ENCODE results near the gene ELMO1. TPM values are rescaled to one million over a fixed set of nuclear protein-coding genes. Genes with fewer than 3 reads are reported as not detected.

Gene ELMO1
- total and polyA plus RNA-seq, 10 of the 15 experiments (the other 5 are each of a cell fraction or from before 2014, with no cell fraction given), result 22.6 to 85.9 (median 56.6) TPM

DNA sequence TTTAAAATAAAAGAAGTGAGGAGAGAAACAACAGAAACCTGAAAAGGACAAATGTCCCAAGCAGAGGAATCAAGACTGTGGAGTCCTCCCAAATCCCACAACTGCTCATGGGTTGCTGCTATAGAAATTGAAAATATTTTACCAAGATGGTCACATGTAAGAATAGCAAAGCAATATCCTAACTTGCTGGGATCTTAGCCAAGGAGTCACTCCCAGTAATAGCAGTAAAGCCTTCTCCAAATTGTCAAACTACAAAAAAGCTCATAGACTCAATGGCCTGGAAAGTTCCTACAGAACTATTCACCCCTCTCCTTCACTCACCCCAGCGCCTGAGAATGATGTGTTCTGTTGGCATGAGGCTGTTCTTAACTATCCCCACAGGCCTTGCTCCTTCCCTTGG lies 186.5 kb downstream of the ELMO1 start:
- 95% methylated on average over 1 of the region's 1 CpG for WGBS (ENCODE audit: insufficient coverage, insufficient replicate concordance, low lambda C conversion rate, missing lambda C conversion rate)
- H3K27me3 ChIP-seq (replicated peaks in 1 of 2; ENCODE audit: control insufficient read depth in 2 of 2, insufficient read depth in 2 of 2, low read length in 1 of 2), result no peaks in the 10 kb centered on the region
- ChIA-PET RAD21 (ENCODE audit: unreplicated experiment) (no interaction called here), POLR2A (interaction anchor here (1.4 kb wide), 1 partner anchor 26 kb away, joined by 3 read pairs; no protein-coding TSS in a partner anchor), CTCF (interaction anchor here (1.3 kb wide), 1 partner anchor 90 kb away, joined by 3 read pairs; no protein-coding TSS in a partner anchor), SMC1A (ENCODE audit: uncharacterized antibody, unreplicated experiment) (no interaction called here)
- in situ Hi-C loops (cut with MboI), result no loop called here
- no TSS peak for BruUV-seq (replicated peaks)
- FAIRE-seq, result no peak
- peaks cover 6% of the 10 kb centered on the region; the same call in 1 of the 2 replicates for H3K4me1 ChIP-seq (ENCODE audit: control insufficient read depth, insufficient read depth, low read length)
- no peak overlapping the region for H3K4me2 ChIP-seq (ENCODE audit: control insufficient read depth, insufficient read depth)
- TF ChIP-seq, protein P1, sequence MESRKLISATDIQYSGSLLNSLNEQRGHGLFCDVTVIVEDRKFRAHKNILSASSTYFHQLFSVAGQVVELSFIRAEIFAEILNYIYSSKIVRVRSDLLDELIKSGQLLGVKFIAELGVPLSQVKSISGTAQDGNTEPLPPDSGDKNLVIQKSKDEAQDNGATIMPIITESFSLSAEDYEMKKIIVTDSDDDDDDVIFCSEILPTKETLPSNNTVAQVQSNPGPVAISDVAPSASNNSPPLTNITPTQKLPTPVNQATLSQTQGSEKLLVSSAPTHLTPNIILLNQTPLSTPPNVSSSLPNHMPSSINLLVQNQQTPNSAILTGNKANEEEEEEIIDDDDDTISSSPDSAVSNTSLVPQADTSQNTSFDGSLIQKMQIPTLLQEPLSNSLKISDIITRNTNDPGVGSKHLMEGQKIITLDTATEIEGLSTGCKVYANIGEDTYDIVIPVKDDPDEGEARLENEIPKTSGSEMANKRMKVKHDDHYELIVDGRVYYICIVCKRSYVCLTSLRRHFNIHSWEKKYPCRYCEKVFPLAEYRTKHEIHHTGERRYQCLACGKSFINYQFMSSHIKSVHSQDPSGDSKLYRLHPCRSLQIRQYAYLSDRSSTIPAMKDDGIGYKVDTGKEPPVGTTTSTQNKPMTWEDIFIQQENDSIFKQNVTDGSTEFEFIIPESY (IDR thresholded peaks at IDR 0.05), result no peak
- TF ChIP-seq, protein P2, sequence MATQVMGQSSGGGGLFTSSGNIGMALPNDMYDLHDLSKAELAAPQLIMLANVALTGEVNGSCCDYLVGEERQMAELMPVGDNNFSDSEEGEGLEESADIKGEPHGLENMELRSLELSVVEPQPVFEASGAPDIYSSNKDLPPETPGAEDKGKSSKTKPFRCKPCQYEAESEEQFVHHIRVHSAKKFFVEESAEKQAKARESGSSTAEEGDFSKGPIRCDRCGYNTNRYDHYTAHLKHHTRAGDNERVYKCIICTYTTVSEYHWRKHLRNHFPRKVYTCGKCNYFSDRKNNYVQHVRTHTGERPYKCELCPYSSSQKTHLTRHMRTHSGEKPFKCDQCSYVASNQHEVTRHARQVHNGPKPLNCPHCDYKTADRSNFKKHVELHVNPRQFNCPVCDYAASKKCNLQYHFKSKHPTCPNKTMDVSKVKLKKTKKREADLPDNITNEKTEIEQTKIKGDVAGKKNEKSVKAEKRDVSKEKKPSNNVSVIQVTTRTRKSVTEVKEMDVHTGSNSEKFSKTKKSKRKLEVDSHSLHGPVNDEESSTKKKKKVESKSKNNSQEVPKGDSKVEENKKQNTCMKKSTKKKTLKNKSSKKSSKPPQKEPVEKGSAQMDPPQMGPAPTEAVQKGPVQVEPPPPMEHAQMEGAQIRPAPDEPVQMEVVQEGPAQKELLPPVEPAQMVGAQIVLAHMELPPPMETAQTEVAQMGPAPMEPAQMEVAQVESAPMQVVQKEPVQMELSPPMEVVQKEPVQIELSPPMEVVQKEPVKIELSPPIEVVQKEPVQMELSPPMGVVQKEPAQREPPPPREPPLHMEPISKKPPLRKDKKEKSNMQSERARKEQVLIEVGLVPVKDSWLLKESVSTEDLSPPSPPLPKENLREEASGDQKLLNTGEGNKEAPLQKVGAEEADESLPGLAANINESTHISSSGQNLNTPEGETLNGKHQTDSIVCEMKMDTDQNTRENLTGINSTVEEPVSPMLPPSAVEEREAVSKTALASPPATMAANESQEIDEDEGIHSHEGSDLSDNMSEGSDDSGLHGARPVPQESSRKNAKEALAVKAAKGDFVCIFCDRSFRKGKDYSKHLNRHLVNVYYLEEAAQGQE (IDR thresholded peaks at IDR 0.05; ENCODE audit: low read depth, low read length), result no peak
- H3K36me3 ChIP-seq (ENCODE audit: control insufficient read depth in 2 of 2, insufficient read depth in 2 of 2, low read length in 1 of 2), result peaks cover 0 to 3% of the 10 kb centered on the region in 2 experiments; a peak in 2 of 4 replicates
- H2AFZ ChIP-seq (ENCODE audit: control insufficient read depth, low read depth, low read length), result no peak overlapping the region
- no peaks in the 10 kb centered on the region; the same call in 1 of the 2 replicates for H3K79me2 ChIP-seq (ENCODE audit: control insufficient read depth, insufficient read depth, low read length)
- H3K9me3 ChIP-seq (replicated peaks; ENCODE audit: control insufficient read depth, insufficient read depth, low read length), result no peaks in the 10 kb centered on the region
- DNase-seq (ENCODE audit: low read depth, low spot score), result no peak
- no peak overlapping the region for H3K9ac ChIP-seq (ENCODE audit: control insufficient read depth, insufficient read depth, low read length)
- intact Hi-C loops (cut with micrococcal nuclease; ENCODE audit: unreplicated experiment), result no loop called here
- ATAC-seq, result no peak
- no peak overlapping the region for H3K27ac ChIP-seq (ENCODE audit: control insufficient read depth, insufficient read depth)
- H4K20me1 ChIP-seq (ENCODE audit: control insufficient read depth, insufficient read depth), result no peaks in the 10 kb centered on the region
- H3K4me3 ChIP-seq, result no peak overlapping the region

All from GM12878 (cell line).